GM19324 (cell line): ENCODE results near the gene NTM.

Experiments
- ATAC-seq: cut with Tn5 transposase; IDR thresholded peaks from one replicate; pipeline ENCODE4 v1.9.1; 2021; ENCODE audit warnings: mild to moderate bottlenecking, moderate library complexity; ENCODE audit not compliant: unreplicated experiment, low FRiP score

The NTM gene

GRCh38 chr11:132006884-132007580 is 636.6 kb downstream of the NTM start:
- no peak for ATAC-seq

- ATAC-seq, result no peak
Observed at GRCh38 chr11:132008226-132008625, 637.8 kb downstream of the NTM start.

GRCh38 chr11:132008872-132009271 is 638.5 kb downstream of the NTM start:
- no peak for ATAC-seq

GRCh38 chr11:132020001-132020400 is 649.6 kb downstream of the NTM start:
- no peak for ATAC-seq

GRCh38 chr11:132022285-132022684 is 651.9 kb downstream of the NTM start:
- ATAC-seq, result no peak

- ATAC-seq, result no peak
Observed at GRCh38 chr11:132022733-132023478, 652.5 kb downstream of the NTM start.

GRCh38 chr11:132024587-132025295 is 654.3 kb downstream of the NTM start:
- ATAC-seq, result peak; percentile 75

GRCh38 chr11:132026746-132027145 is 656.3 kb downstream of the NTM start:
- no peak for ATAC-seq

- ATAC-seq, result peak; percentile 62
Observed at GRCh38 chr11:132028380-132029240, 658.2 kb downstream of the NTM start.

GRCh38 chr11:132030896-132031295 is 660.5 kb downstream of the NTM start:
- ATAC-seq, result no peak

- ATAC-seq, result no peak
Observed at GRCh38 chr11:132032555-132032954, 662.1 kb downstream of the NTM start.

- ATAC-seq, result no peak
Observed at GRCh38 chr11:132033051-132033450, 662.6 kb downstream of the NTM start.

GRCh38 chr11:132035228-132035627 is 664.8 kb downstream of the NTM start:
- ATAC-seq, result no peak

- ATAC-seq, result no peak
Observed at GRCh38 chr11:132035766-132036165, 665.4 kb downstream of the NTM start.

- no peak for ATAC-seq
Observed at GRCh38 chr11:132036220-132036619, 665.8 kb downstream of the NTM start.

GRCh38 chr11:132036746-132037466 is 666.5 kb downstream of the NTM start:
- no peak for ATAC-seq

- no peak for ATAC-seq
Observed at GRCh38 chr11:132037467-132037862, 667.0 kb downstream of the NTM start.

- ATAC-seq, result no peak
Observed at GRCh38 chr11:132037956-132038355, 667.5 kb downstream of the NTM start.

GRCh38 chr11:132039521-132039920 is 669.1 kb downstream of the NTM start:
- no peak for ATAC-seq

GRCh38 chr11:132042296-132042695 is 671.9 kb downstream of the NTM start:
- no peak for ATAC-seq
